Fibroblast of pulmonary artery (primary cell): ENCODE measurements around the gene GTF2H1.
"Not testable (repeated sequence)": the region's sequence is repeated elsewhere in the genome, so short reads cannot be mapped to it uniquely, and the experiment has no call there.

Source experiments
- DNase-seq: peaks from one replicate; pipeline ENCODE4 v3.0.0-alpha.2; 2010; ENCODE audit warnings: low read depth
- H3K4me3 ChIP-seq: replicated peaks from 2 replicates; pipeline ENCODE4 v1.5.1; 2011; ENCODE audit warnings: low read depth, mild to moderate bottlenecking, control low read depth, low read length, moderate library complexity
- CTCF ChIP-seq: IDR thresholded peaks from 2 replicates; pipeline ENCODE4 v1.5.1; 2011; ENCODE audit warnings: mild to moderate bottlenecking, control low read depth, low read length, inconsistent platforms; ENCODE audit errors: missing control alignments

Gene GTF2H1

GRCh38 chr11:18395735-18396504 is 73.6 kb downstream of the GTF2H1 start:
- DNase-seq: peak; percentile 100
- H3K4me3 ChIP-seq: peak overlapping the region; percentile 84
- TF ChIP-seq CTCF: no peak

- H3K4me3 ChIP-seq: no peak overlapping the region
- no peak for DNase-seq
Measured at GRCh38 chr11:18397921-18398320, 75.6 kb downstream of the GTF2H1 start.

GRCh38 chr11:18401077-18401476 is 78.7 kb downstream of the GTF2H1 start:
- not testable (repeated sequence) for DNase-seq, H3K4me3 ChIP-seq

More at GRCh38 chr11:18397921-18398320, 75.6 kb downstream of the GTF2H1 start:
- TF ChIP-seq CTCF: no peak

GRCh38 chr11:18404062-18404461 is 81.7 kb downstream of the GTF2H1 start:
- no peak for TF ChIP-seq CTCF
- DNase-seq: no peak
- no peak overlapping the region for H3K4me3 ChIP-seq

GRCh38 chr11:18407400-18407799 is 85.0 kb downstream of the GTF2H1 start:
- H3K4me3 ChIP-seq: not testable (repeated sequence)
- DNase-seq: peak; percentile 32

- TF ChIP-seq CTCF: no peak
- no peak for DNase-seq
- no peak overlapping the region for H3K4me3 ChIP-seq
Measured at GRCh38 chr11:18408558-18409291, 86.4 kb downstream of the GTF2H1 start.

GRCh38 chr11:18416459-18416858 is 94.1 kb downstream of the GTF2H1 start:
- DNase-seq: no peak
- no peak for TF ChIP-seq CTCF
- H3K4me3 ChIP-seq: no peak overlapping the region
